Lower leg skin (tissue), 3 donors: Measurements from ENCODE around the gene C1orf52.

Source experiments
- POLR2A ChIP-seq, 2 donors: fragments of 450-650 bp; IDR thresholded peaks; one replicate each; pipeline ENCODE4 v1.6.1; 2016 to 2017; ENCODE audit warnings: antibody characterized with exemption in 2 of 2, mild to moderate bottlenecking in 1 of 2, moderate library complexity in 1 of 2
- TF ChIP-seq, protein P1 (sequence below), 3 donors: fragments of 450-650 bp; IDR thresholded peaks; one replicate each; pipeline ENCODE4 v1.5.1; 2016; ENCODE audit warnings: antibody characterized with exemption in 3 of 3, mild to moderate bottlenecking in 3 of 3, moderate library complexity in 2 of 3

DNA sequence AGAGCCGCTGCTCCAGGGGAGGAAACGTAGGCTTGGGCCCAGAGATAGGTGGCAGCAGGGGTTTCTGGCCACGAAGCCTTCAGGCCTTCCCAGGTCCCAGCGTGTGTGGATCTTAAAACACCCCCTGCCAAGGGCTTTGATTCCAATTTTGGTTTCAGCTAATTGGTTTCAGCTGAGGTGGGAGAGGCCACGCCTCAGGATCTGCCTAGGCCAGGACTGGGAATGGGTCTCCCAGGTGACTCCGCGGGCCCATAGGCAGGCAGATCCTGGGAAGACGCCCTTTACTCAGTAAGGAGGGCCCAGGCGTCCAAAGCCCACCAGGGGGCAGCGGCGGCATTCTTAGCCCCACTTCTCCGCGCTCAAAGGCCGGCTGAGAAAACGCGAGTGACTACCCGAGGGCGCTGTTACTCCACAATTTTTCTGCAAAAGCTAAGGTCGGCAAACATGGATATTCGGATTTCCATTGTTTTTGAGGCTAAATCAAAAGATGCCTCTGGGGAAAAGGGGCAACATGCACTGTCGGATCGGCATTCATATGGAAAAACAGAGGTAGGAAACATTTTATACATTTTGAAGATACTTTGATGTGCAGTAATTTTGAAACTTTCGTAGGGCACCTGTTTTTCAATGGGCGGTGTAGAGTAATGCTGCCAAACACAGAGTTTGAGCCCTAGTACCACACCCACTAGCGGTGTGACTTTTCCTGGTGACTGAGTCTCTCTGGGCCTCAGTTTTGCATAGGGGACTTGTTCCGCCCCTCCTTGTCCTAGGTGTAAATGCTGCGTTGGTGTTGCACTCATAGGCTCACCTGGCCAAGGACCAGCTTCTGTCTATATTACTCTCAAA, 48.7 kb upstream of the C1orf52 start:
- no peak for TF ChIP-seq POLR2A (IDR thresholded peaks at IDR 0.05)
- TF ChIP-seq, protein P1, sequence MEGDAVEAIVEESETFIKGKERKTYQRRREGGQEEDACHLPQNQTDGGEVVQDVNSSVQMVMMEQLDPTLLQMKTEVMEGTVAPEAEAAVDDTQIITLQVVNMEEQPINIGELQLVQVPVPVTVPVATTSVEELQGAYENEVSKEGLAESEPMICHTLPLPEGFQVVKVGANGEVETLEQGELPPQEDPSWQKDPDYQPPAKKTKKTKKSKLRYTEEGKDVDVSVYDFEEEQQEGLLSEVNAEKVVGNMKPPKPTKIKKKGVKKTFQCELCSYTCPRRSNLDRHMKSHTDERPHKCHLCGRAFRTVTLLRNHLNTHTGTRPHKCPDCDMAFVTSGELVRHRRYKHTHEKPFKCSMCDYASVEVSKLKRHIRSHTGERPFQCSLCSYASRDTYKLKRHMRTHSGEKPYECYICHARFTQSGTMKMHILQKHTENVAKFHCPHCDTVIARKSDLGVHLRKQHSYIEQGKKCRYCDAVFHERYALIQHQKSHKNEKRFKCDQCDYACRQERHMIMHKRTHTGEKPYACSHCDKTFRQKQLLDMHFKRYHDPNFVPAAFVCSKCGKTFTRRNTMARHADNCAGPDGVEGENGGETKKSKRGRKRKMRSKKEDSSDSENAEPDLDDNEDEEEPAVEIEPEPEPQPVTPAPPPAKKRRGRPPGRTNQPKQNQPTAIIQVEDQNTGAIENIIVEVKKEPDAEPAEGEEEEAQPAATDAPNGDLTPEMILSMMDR (IDR thresholded peaks at IDR 0.05), result peak in 1 of 3 donors; percentile 87
